Endothelial cell of umbilical vein (primary cell): ENCODE results near the gene XRCC1.

Experiments
- GATA2 ChIP-seq: IDR thresholded peaks from 2 replicates; pipeline ENCODE4 v1.7.0; 2011; ENCODE audit warnings: low read depth, mild to moderate bottlenecking, moderate library complexity, mixed read lengths, low read length; ENCODE audit not compliant: insufficient read length, insufficient read depth
- MYC ChIP-seq: IDR thresholded peaks from one replicate; pipeline ENCODE4 v1.6.1; 2011; ENCODE audit warnings: mild to moderate bottlenecking, low read depth, low read length
- TF ChIP-seq, protein P1 (sequence below), 2 donors: IDR thresholded peaks; 1 replicate in 1 of 2; 2 replicates in 1 of 2; pipeline ENCODE4 v1.5.1; 2011; ENCODE audit warnings: low read length in 2 of 2, mild to moderate bottlenecking in 2 of 2, moderate library complexity in 2 of 2, control low read depth in 1 of 2, inconsistent platforms in 1 of 2, low read depth in 1 of 2; ENCODE audit not compliant: insufficient read depth in 1 of 2; ENCODE audit errors: extremely low read depth in 1 of 2

DNA sequence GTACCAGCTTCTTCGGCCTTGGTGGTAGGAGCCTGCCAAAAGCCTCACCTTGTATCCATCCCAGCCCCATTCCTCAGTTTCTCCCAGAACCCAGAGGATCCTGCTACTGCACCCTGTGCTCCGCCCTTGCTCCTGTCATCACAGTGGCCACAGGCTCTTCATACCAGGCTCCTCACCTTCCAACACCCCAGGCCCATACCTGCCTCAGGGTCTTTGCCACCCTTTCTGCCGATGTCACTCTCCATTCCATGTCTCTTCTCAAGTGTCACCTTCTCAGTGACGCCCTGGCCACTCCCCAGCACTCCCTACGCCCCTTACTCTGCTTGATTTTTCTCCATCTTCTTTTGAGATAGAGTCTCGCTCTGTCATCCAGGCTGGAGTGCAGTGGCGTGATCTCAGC, 34.5 kb upstream of the XRCC1 start:
- TF ChIP-seq GATA2 (no peak), MYC (no peak)
- TF ChIP-seq, protein P1, sequence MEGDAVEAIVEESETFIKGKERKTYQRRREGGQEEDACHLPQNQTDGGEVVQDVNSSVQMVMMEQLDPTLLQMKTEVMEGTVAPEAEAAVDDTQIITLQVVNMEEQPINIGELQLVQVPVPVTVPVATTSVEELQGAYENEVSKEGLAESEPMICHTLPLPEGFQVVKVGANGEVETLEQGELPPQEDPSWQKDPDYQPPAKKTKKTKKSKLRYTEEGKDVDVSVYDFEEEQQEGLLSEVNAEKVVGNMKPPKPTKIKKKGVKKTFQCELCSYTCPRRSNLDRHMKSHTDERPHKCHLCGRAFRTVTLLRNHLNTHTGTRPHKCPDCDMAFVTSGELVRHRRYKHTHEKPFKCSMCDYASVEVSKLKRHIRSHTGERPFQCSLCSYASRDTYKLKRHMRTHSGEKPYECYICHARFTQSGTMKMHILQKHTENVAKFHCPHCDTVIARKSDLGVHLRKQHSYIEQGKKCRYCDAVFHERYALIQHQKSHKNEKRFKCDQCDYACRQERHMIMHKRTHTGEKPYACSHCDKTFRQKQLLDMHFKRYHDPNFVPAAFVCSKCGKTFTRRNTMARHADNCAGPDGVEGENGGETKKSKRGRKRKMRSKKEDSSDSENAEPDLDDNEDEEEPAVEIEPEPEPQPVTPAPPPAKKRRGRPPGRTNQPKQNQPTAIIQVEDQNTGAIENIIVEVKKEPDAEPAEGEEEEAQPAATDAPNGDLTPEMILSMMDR (IDR thresholded peaks at IDR 0.05; ENCODE audit: extremely low read depth in 1 of 2, insufficient read depth in 1 of 2, low read depth in 1 of 2, low read length in 2 of 2): no peak
